Spleen (tissue), 7 donors: ENCODE measurements around the gene MAPT.

Source experiments
- POLR2A ChIP-seq, 3 donors: fragments of 450-650 bp; IDR thresholded peaks; one replicate each; pipeline ENCODE4 v1.5.1; 2017; ENCODE audit warnings: antibody characterized with exemption in 3 of 3, mild to moderate bottlenecking in 1 of 3
- TF ChIP-seq, protein P1 (sequence below), 11 experiments: fragments of 200-600 bp in 7 of 11; fragments of 450-650 bp in 4 of 11; sonication (generic) in 4 of 11; IDR thresholded peaks in 8 of 11; conservative IDR thresholded peaks in 3 of 11; 1 replicate in 7 of 11; 2 replicates in 4 of 11; pipeline versions ENCODE4 v1.4.0 to v1.8.0; 2016 to 2021; ENCODE audit warnings: antibody characterized with exemption in 11 of 11, inconsistent platforms in 4 of 11, mild to moderate bottlenecking in 1 of 11
- donor health status: DM: no; HTN: no; CAD: no; lungs with moderate emphysema.
- donor health status: DM: no; HTN: no; CAD: no.
- donor health status: DM: no; HTN: no; CAD: no.

DNA sequence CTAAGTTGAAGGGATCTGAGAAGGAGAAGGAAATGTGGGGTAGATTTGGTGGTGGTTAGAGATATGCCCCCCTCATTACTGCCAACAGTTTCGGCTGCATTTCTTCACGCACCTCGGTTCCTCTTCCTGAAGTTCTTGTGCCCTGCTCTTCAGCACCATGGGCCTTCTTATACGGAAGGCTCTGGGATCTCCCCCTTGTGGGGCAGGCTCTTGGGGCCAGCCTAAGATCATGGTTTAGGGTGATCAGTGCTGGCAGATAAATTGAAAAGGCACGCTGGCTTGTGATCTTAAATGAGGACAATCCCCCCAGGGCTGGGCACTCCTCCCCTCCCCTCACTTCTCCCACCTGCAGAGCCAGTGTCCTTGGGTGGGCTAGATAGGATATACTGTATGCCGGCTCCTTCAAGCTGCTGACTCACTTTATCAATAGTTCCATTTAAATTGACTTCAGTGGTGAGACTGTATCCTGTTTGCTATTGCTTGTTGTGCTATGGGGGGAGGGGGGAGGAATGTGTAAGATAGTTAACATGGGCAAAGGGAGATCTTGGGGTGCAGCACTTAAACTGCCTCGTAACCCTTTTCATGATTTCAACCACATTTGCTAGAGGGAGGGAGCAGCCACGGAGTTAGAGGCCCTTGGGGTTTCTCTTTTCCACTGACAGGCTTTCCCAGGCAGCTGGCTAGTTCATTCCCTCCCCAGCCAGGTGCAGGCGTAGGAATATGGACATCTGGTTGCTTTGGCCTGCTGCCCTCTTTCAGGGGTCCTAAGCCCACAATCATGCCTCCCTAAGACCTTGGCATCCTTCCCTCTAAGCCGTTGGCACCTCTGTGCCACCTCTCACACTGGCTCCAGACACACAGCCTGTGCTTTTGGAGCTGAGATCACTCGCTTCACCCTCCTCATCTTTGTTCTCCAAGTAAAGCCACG, 133.0 kb downstream of the MAPT start:
- TF ChIP-seq, protein P1, sequence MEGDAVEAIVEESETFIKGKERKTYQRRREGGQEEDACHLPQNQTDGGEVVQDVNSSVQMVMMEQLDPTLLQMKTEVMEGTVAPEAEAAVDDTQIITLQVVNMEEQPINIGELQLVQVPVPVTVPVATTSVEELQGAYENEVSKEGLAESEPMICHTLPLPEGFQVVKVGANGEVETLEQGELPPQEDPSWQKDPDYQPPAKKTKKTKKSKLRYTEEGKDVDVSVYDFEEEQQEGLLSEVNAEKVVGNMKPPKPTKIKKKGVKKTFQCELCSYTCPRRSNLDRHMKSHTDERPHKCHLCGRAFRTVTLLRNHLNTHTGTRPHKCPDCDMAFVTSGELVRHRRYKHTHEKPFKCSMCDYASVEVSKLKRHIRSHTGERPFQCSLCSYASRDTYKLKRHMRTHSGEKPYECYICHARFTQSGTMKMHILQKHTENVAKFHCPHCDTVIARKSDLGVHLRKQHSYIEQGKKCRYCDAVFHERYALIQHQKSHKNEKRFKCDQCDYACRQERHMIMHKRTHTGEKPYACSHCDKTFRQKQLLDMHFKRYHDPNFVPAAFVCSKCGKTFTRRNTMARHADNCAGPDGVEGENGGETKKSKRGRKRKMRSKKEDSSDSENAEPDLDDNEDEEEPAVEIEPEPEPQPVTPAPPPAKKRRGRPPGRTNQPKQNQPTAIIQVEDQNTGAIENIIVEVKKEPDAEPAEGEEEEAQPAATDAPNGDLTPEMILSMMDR (IDR thresholded peaks at IDR 0.05 in 8 of 11, conservative IDR thresholded peaks at IDR 0.05 in 3 of 11), result no peak
- TF ChIP-seq POLR2A (IDR thresholded peaks at IDR 0.05), result no peak
